Measurements from ENCODE around the gene TCOF1. TPM values are rescaled to one million over a fixed set of nuclear protein-coding genes. Genes with fewer than 3 reads are reported as not detected.

TCOF1 gene
- total RNA-seq, 1 donor, result 23.1 TPM

- no peak overlapping the region for H3K4me3 ChIP-seq (ENCODE audit: low read depth, low read length)
- TF ChIP-seq, protein P1, sequence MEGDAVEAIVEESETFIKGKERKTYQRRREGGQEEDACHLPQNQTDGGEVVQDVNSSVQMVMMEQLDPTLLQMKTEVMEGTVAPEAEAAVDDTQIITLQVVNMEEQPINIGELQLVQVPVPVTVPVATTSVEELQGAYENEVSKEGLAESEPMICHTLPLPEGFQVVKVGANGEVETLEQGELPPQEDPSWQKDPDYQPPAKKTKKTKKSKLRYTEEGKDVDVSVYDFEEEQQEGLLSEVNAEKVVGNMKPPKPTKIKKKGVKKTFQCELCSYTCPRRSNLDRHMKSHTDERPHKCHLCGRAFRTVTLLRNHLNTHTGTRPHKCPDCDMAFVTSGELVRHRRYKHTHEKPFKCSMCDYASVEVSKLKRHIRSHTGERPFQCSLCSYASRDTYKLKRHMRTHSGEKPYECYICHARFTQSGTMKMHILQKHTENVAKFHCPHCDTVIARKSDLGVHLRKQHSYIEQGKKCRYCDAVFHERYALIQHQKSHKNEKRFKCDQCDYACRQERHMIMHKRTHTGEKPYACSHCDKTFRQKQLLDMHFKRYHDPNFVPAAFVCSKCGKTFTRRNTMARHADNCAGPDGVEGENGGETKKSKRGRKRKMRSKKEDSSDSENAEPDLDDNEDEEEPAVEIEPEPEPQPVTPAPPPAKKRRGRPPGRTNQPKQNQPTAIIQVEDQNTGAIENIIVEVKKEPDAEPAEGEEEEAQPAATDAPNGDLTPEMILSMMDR (IDR thresholded peaks at IDR 0.05; ENCODE audit: insufficient read depth, low read length), result no peak
- DNase-seq (ENCODE audit: low read depth), result no peak
These were observed 44.1 kb downstream of the TCOF1 start for GRCh38 chr5:150401376-150402228.

- TF ChIP-seq, protein P1 (IDR thresholded peaks at IDR 0.05; ENCODE audit: insufficient read depth, low read length), result no peak
These were observed 44.8 kb downstream of the TCOF1 start for GRCh38 chr5:150402229-150402773.

DNA sequence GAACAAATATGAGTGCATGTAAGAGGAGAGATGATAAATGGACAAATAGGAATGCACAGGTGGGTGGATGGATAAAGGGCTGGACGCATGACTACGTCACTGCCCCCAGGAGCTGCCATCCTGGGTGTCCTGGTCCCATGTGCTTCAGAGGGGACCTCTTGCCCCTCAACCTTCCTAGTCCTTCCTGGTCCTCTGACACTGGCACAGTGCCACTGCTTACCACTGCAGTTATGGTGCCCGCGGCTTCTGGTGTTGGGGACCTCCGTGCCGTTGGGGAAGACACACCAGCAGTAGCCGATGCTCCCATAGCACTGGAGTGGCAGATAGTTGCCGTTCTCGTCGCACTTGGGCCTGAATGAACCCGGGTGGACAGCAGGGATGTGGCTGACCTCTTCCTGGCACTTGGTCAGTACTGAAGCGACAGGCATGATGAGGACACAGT, 45.4 kb downstream of the TCOF1 start:
- DNase-seq (ENCODE audit: low read depth), result no peak
- H3K4me3 ChIP-seq (ENCODE audit: low read depth, low read length), result no peak overlapping the region
- TF ChIP-seq, protein P1 (IDR thresholded peaks at IDR 0.05; ENCODE audit: insufficient read depth, low read length), result no peak

More at GRCh38 chr5:150402229-150402773, 44.8 kb downstream of the TCOF1 start:
- DNase-seq (ENCODE audit: low read depth), result no peak
- no peak overlapping the region for H3K4me3 ChIP-seq (ENCODE audit: low read depth, low read length)

DNA sequence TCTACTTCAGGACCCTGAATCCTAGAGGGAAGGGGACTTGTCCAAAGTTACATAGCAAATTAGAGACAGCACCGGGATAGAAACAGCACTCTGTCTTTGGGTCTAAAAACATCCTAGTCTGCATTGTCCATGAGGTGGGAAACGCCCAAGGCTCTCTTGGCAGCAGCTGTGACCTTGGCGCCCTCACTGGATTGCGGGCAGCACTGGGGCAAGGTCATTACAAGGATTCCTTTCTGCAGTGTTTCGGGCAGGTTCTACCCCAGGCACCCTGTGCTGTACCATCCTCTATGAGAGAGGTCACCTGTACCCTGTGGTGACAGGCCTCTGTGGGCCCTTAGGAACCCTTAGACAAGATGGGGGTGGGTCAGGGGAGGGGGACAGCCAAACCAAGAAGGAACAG, 46.6 kb downstream of the TCOF1 start:
- no peak overlapping the region for H3K4me3 ChIP-seq (ENCODE audit: low read depth, low read length)
- DNase-seq (ENCODE audit: low read depth), result no peak
- TF ChIP-seq, protein P1 (IDR thresholded peaks at IDR 0.05; ENCODE audit: insufficient read depth, low read length), result no peak

- H3K4me3 ChIP-seq (ENCODE audit: low read depth, low read length), result no peak overlapping the region
- DNase-seq (ENCODE audit: low read depth), result no peak
- TF ChIP-seq, protein P1 (IDR thresholded peaks at IDR 0.05; ENCODE audit: insufficient read depth, low read length), result no peak
These were observed 47.0 kb downstream of the TCOF1 start for GRCh38 chr5:150404535-150404934.

- TF ChIP-seq, protein P1 (IDR thresholded peaks at IDR 0.05; ENCODE audit: insufficient read depth, low read length), result no peak
- H3K4me3 ChIP-seq (ENCODE audit: low read depth, low read length), result no peak overlapping the region
- DNase-seq (ENCODE audit: low read depth), result no peak
These were observed 47.7 kb downstream of the TCOF1 start for GRCh38 chr5:150404941-150405816.
